HG02588 (cell line): ENCODE results near the gene KLRC2.
"Not testable (repeated sequence)": the region's sequence is repeated elsewhere in the genome, so short reads cannot be mapped to it uniquely, and the experiment has no call there.

Experiments
- ATAC-seq: cut with Tn5 transposase; IDR thresholded peaks from one replicate; pipeline ENCODE4 v1.9.1; 2021; ENCODE audit warnings: mild to moderate bottlenecking, moderate library complexity; ENCODE audit not compliant: unreplicated experiment

KLRC2 gene

GRCh38 chr12:10406725-10407124, 29.1 kb downstream of the KLRC2 start:
- ATAC-seq = no peak

DNA sequence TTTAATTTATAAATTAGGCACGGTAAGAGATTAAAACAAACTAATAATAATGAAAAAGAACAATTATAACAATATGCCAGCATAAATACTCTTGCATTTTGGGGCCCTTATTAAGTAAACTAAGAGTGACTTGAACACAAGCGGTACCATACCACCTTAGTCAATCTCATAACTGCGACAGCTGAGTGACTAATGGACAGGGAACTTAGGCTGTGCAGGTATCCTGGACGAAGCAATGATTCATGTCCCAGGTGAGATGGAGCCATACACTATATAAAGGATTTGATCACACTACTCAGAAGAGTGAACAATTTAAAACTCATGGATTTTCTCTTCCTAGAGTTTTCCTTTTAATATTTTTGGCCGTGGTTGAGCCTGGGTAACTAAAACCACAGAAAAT, 30.5 kb downstream of the KLRC2 start:
- ATAC-seq = no peak

- ATAC-seq = no peak
Observed at GRCh38 chr12:10404798-10405197, 31.0 kb downstream of the KLRC2 start.

DNA sequence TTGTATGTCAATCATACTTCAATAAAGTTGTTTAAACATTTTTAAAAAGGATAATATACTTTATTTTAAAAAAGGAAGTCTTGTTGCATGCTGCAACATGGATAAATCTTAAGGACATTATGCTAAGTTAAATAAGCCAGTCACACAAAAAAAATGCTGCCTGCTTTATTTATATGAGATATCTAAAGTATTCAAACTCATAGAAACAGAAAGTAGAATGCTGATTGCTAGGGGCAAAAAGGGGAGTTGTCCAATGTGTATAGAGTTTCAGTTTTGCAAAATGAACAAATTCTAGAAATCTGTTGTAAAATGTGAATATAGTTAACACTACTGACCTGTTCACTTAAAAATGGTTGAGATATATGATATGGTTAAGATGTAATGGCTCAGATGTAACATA, 35.0 kb downstream of the KLRC2 start:
- ATAC-seq = no peak

GRCh38 chr12:10398168-10398567, 37.6 kb downstream of the KLRC2 start:
- ATAC-seq = no peak

DNA sequence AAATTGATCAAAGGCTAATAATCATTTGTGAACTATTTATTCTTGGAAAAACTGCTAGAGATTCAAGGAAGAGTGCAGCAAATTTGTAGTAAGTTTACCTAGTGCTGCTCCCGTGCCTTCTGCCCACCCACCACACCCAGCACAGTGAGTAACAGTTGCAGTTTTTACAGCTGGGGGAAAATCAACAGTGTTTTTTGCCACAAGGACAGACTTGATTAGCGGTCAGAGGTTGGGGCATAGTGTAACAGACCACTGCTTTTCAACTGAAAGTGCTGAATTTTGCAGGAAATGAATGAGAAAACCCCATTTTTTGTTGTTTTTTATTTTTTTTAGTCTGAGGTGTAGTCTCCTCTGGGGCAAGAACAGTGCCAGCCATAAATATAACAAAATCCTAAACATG, 38.5 kb downstream of the KLRC2 start:
- no peak for ATAC-seq

DNA sequence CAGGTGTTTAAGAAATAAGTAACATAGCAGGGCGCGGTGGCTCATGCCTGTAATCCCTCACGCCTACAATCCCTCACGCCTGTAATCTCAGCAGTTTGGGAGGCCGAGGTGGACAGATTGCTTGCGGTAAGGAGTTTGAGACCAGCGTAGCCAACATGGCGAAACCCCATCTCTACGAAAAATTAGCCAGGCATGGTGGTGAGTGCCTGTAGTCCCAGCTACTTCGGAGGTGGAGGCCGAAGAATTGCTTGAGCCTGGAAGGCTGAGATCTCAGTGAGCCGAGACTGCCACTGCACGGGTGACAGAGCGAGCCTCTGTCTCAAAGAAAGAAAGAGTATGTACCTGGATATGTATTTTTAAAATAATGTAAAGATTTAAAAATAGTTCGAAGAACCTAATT, 39.6 kb downstream of the KLRC2 start:
- not testable (repeated sequence) for ATAC-seq

- no peak for ATAC-seq
Observed at GRCh38 chr12:10395390-10395998, 40.3 kb downstream of the KLRC2 start.

- not testable (repeated sequence) for ATAC-seq
Observed at GRCh38 chr12:10394531-10395152, 41.2 kb downstream of the KLRC2 start.

- no peak for ATAC-seq
Observed at GRCh38 chr12:10393291-10393690, 42.5 kb downstream of the KLRC2 start.

- no peak for ATAC-seq
Observed at GRCh38 chr12:10392394-10392930, 43.3 kb downstream of the KLRC2 start.

DNA sequence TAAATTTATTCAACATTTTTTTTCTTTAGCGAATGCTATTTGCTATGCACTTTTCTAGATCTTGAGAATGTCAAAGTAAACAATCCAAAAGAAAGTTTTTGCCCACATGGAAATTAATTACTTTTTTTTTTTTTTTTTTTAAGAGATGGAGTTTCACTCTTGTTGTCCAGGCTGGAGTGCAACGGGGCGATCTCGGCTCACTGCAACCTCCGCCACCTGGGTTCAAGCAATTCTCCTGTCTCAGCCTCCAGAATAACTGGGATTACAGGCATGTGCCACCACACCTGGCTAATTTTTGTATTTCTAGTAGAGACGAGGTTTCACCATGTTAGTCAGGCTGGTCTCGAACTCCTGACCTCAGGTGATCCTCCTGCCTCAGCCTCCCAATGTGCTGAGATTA, 44.8 kb downstream of the KLRC2 start:
- ATAC-seq = not testable (repeated sequence)

DNA sequence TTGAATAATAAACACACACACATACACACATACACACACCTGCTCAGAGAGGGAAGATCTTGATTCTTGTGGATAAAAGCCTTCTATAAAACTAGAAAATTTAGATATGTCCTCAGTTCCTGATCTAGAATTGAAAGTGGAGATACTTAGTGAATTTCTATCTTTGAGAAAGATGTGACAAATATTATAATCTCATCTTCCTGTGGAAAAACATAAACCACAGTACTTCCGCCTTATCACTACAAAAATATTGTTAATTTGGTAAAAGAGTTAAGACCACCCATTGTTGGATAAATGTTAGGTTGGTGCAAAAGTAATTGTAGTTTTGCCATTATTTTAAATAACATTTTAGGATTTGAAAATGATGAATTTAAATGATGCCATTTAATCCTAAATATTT, 45.9 kb downstream of the KLRC2 start, which contains the start of gene KLRK1:
KLRK1 (minus strand) TSS at position 138 of the 400 bp plus-strand sequence. CDS start 1,231 bp downstream, outside the sequence.
- no peak for ATAC-seq

DNA sequence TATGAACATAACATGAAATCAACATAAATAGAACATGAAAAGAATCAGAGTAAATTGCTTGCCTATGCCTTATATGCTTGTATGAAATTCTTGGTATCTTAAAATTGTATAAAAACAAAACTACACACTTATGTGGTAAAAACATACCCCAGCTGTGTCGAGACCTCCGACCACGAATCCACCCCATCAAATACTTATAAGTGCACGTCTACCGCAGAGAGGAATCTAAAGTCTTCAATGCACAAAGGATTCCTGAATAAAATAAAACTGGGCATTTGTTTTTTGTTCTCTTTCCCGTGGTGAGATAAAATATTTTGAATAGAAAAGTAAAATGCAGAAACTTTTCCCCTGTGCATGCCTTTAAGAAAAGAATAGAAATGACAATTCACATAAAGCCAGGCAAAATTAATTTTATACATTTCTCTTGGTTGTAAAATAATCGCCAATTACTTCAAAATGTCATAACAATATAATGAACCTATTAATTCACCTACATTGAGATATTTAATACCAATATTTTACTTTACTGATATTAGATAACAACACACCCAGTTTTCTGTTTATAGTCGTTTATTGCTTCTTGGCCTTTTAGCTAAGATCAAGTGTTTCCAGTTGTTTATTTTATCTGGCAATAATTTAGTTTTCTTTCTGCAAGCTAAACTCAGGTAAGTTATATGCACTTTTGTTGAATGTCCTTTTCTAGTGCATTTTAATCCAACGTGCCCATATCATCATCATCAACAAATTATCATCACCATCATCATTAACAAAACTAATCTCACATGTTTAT, 47.0 kb downstream of the KLRC2 start:
- ATAC-seq = no peak

DNA sequence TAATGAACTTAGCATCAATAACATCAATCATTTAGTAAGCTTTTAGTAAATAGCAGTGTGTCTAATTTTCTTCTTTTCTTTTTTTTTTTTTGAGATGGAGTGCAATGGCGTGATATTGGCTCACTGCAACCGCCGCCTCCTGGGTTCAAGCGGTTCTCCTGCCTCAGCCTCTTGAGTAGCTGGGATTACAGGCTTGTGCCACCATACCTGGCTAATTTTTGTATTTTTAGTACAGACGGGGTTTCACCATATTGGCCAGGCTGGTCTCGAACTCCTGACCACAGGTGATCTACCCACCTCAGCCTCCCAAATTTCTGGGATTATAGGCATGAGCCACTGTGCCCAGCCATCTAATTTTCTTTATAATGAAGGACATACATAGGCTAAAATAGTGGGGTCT, 48.3 kb downstream of the KLRC2 start:
- not testable (repeated sequence) for ATAC-seq

- ATAC-seq = no peak
Observed at GRCh38 chr12:10386857-10387256, 49.0 kb downstream of the KLRC2 start.

DNA sequence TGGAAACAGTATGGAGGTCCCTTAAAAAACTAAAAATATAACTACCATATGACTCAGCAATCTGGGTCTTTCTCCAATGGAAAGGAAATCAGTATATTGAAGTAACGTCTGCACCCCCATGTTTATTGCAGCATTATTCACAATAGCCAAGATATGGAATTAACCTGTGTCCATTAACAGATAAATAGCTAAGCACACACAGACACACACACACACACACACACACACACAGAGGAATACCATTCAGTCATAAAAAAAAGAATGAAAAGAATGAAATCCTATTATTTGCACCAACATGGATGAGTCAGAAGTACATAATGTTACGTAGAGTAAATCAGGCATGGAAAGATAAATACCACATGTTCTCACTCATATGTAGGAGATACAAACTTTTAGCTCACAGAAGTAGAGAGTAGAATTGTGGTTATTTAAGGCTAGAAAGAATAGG, 50.6 kb downstream of the KLRC2 start:
- ATAC-seq = no peak

DNA sequence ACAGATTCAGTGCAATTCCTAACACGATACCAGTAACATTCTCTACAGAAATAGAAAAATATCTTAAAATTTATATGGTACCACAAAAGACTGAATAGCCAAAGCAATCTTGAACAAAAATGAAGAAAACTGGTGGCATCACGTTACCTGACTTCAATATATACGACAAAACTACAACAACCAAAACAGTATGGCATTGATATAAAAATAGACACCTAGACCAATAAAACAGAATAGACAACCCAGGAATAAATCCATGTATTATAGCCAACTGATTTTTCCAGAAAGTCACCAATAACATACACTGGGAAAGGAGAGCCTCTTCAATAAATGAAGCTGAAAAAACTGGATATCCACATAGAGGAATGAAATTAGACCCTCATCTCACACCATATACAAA, 51.6 kb downstream of the KLRC2 start:
- ATAC-seq = no peak

GRCh38 chr12:10381928-10382628, 53.7 kb downstream of the KLRC2 start:
- ATAC-seq = no peak
